Measurements from ENCODE around the gene IL36RN. TPM values are rescaled to one million over a fixed set of nuclear protein-coding genes. Genes with fewer than 3 reads are reported as not detected.
"Not testable (repeated sequence)": the region's sequence is repeated elsewhere in the genome, so short reads cannot be mapped to it uniquely, and the experiment has no call there.

Gene IL36RN
- total RNA-seq, 3 donors from 2014 or later, result not detected

GRCh38 chr2:113089916-113090315, 30.9 kb downstream of the IL36RN start:
- no peak for TF ChIP-seq POLR2A (IDR thresholded peaks at IDR 0.05)
- no peak for TF ChIP-seq CTCF (IDR thresholded peaks at IDR 0.05)
- no peak for TF ChIP-seq POLR2AphosphoS5 (IDR thresholded peaks at IDR 0.05)
- no peak for DNase-seq (ENCODE audit: low spot score in 2 of 2)
- Histone ChIP-seq H3K36me3 (no peaks in the 10 kb centered on the region), H3K27me3 (no peaks in the 10 kb centered on the region), H3K9me3 (no peaks in the 10 kb centered on the region), H3K4me1 (no peaks in the 10 kb centered on the region), H3K27ac (no peak overlapping the region), H3K4me3 (no peak overlapping the region)
- intact Hi-C loops (cut with DNase I; ENCODE audit: low total_unique reads), result no loop called here

- no peaks in the 10 kb centered on the region for H3K9me3 ChIP-seq
- no peak for DNase-seq (ENCODE audit: low spot score in 2 of 2)
- H3K27ac ChIP-seq, result no peak overlapping the region
- no peaks in the 10 kb centered on the region for H3K36me3 ChIP-seq
- TF ChIP-seq POLR2A (IDR thresholded peaks at IDR 0.05) (no peak), POLR2AphosphoS5 (IDR thresholded peaks at IDR 0.05) (no peak), CTCF (IDR thresholded peaks at IDR 0.05) (no peak)
- H3K27me3 ChIP-seq, result no peaks in the 10 kb centered on the region
- no peak overlapping the region for H3K4me3 ChIP-seq
- H3K4me1 ChIP-seq, result no peaks in the 10 kb centered on the region
- intact Hi-C loops (cut with DNase I; ENCODE audit: low total_unique reads), result no loop called here
Observed at GRCh38 chr2:113091231-113091896, 32.4 kb downstream of the IL36RN start.

- Histone ChIP-seq H3K36me3 (no peaks in the 10 kb centered on the region), H3K4me1 (no peaks in the 10 kb centered on the region), H3K4me3 (no peak overlapping the region), H3K27ac (no peak overlapping the region), H3K27me3 (no peaks in the 10 kb centered on the region), H3K9me3 (no peaks in the 10 kb centered on the region)
- TF ChIP-seq POLR2AphosphoS5 (IDR thresholded peaks at IDR 0.05), result no peak
- no peak for TF ChIP-seq POLR2A (IDR thresholded peaks at IDR 0.05)
- TF ChIP-seq CTCF (IDR thresholded peaks at IDR 0.05), result no peak
- intact Hi-C loops (cut with DNase I; ENCODE audit: low total_unique reads), result no loop called here
- no peak for DNase-seq (ENCODE audit: low spot score in 2 of 2)
Observed at GRCh38 chr2:113092864-113093612, 34.0 kb downstream of the IL36RN start.

GRCh38 chr2:113093613-113093977, 34.6 kb downstream of the IL36RN start:
- H3K4me3 ChIP-seq, result no peak overlapping the region
- H3K27ac ChIP-seq, result no peak overlapping the region
- no peaks in the 10 kb centered on the region for H3K9me3 ChIP-seq
- H3K36me3 ChIP-seq, result no peaks in the 10 kb centered on the region
- H3K27me3 ChIP-seq, result no peaks in the 10 kb centered on the region
- no peak for DNase-seq (ENCODE audit: low spot score in 2 of 2)
- no peaks in the 10 kb centered on the region for H3K4me1 ChIP-seq
- intact Hi-C loops (cut with DNase I; ENCODE audit: low total_unique reads), result no loop called here
- TF ChIP-seq POLR2AphosphoS5 (IDR thresholded peaks at IDR 0.05), result no peak
- TF ChIP-seq CTCF (IDR thresholded peaks at IDR 0.05), result no peak
- no peak for TF ChIP-seq POLR2A (IDR thresholded peaks at IDR 0.05)

GRCh38 chr2:113096306-113096705, 37.3 kb downstream of the IL36RN start:
- H3K27ac ChIP-seq; DNase-seq (ENCODE audit: low spot score in 2 of 2); H3K27me3 ChIP-seq; intact Hi-C loops (cut with DNase I; ENCODE audit: low total_unique reads); H3K36me3 ChIP-seq; H3K4me1 ChIP-seq; H3K4me3 ChIP-seq; H3K9me3 ChIP-seq: not testable (repeated sequence)

- H3K9me3 ChIP-seq; H3K27ac ChIP-seq; H3K36me3 ChIP-seq; H3K4me1 ChIP-seq; intact Hi-C loops (cut with DNase I; ENCODE audit: low total_unique reads); DNase-seq (ENCODE audit: low spot score in 2 of 2); H3K27me3 ChIP-seq; H3K4me3 ChIP-seq: not testable (repeated sequence)
Observed at GRCh38 chr2:113096842-113097618, 38.0 kb downstream of the IL36RN start.

Data from breast epithelium (tissue), 4 donors.